GM23338 (cell line): ENCODE results near the gene UPK1B. TPM values are rescaled to one million over a fixed set of nuclear protein-coding genes. Genes with fewer than 3 reads are reported as not detected.

Experiments
- ATAC-seq: fragments of 200-7000 bp; cut with Tn5 transposase; 3 replicates; pipeline ENCODE4 v1.9.1; 2020
- DNase-seq: peaks from one replicate; pipeline ENCODE4 v3.0.0-alpha.2; 2015; ENCODE audit warnings: low spot score
- H2AFZ ChIP-seq: fragments of 200-600 bp; sonication (generic); 2 replicates; pipeline ENCODE4 v1.8.0; 2016; ENCODE audit warnings: antibody characterized with exemption, mild to moderate bottlenecking, moderate library complexity
- H3F3A ChIP-seq: fragments of 200-600 bp; sonication (generic); replicated peaks from 2 replicates; pipeline ENCODE4 v1.8.0; 2017; ENCODE audit warnings: antibody characterized with exemption, mixed run types, low read depth
- H3K27ac ChIP-seq: fragments of 200-600 bp; sonication (generic); 2 replicates; pipeline ENCODE4 v1.6.1; 2016; ENCODE audit warnings: low read depth
- H3K27me3 ChIP-seq: fragments of 200-600 bp; sonication (generic); 2 replicates; pipeline ENCODE4 v1.8.0; 2016; ENCODE audit warnings: mild to moderate bottlenecking, mixed run types, moderate library complexity; ENCODE audit not compliant: insufficient read depth
- H3K36me3 ChIP-seq: fragments of 200-600 bp; sonication (generic); 2 replicates; pipeline ENCODE4 v1.8.0; 2016; ENCODE audit warnings: mild to moderate bottlenecking; ENCODE audit not compliant: insufficient read depth
- H3K4me1 ChIP-seq: fragments of 200-600 bp; sonication (generic); 2 replicates; pipeline ENCODE4 v1.8.0; 2016; ENCODE audit warnings: mild to moderate bottlenecking, moderate library complexity; ENCODE audit not compliant: insufficient read depth
- H3K4me2 ChIP-seq: fragments of 200-600 bp; sonication (generic); 2 replicates; pipeline ENCODE4 v1.7.1; 2017; ENCODE audit warnings: mixed run types
- H3K4me3 ChIP-seq: fragments of 200-600 bp; sonication (generic); 2 replicates; pipeline ENCODE4 v1.6.1; 2016; ENCODE audit warnings: mixed run types
- H3K79me2 ChIP-seq: fragments of 200-600 bp; sonication (generic); replicated peaks from 2 replicates; pipeline ENCODE4 v1.8.0; 2017; ENCODE audit warnings: mild to moderate bottlenecking; ENCODE audit not compliant: insufficient read depth
- H3K9me2 ChIP-seq: fragments of 200-600 bp; sonication (generic); 2 replicates; pipeline ENCODE4 v1.8.0; 2017; ENCODE audit not compliant: insufficient read depth
- H4K20me1 ChIP-seq: fragments of 200-600 bp; sonication (generic); replicated peaks from 2 replicates; pipeline ENCODE4 v1.8.0; 2017; ENCODE audit warnings: mild to moderate bottlenecking; ENCODE audit not compliant: insufficient read depth
- H3K27ac Mint-ChIP-seq: 2 replicates; pipeline ENCODE4 v1.8.0; 2020; ENCODE audit warnings: inconsistent platforms, mild to moderate bottlenecking, moderate library complexity, mixed read lengths
- H3K27me3 Mint-ChIP-seq: 3 replicates; pipeline ENCODE4 v1.8.0; 2022; ENCODE audit warnings: low read depth, mild to moderate bottlenecking, moderate library complexity, mixed read lengths, inconsistent platforms; ENCODE audit not compliant: insufficient read depth, poor library complexity
- H3K36me3 Mint-ChIP-seq: 3 replicates; pipeline ENCODE4 v1.8.0; 2021; ENCODE audit warnings: low read depth, mild to moderate bottlenecking, inconsistent platforms, moderate library complexity, mixed read lengths
- H3K4me1 Mint-ChIP-seq: 3 replicates; pipeline ENCODE4 v1.8.0; 2020; ENCODE audit warnings: mild to moderate bottlenecking, inconsistent platforms, mixed read lengths
- H3K4me3 Mint-ChIP-seq: 3 replicates; pipeline ENCODE4 v1.8.0; 2021; ENCODE audit warnings: moderate library complexity, mild to moderate bottlenecking, inconsistent platforms, mixed read lengths
- H3K9me3 Mint-ChIP-seq: 3 replicates; pipeline ENCODE4 v1.8.0; 2020; ENCODE audit warnings: moderate library complexity, mild to moderate bottlenecking, inconsistent platforms, mixed read lengths
- CREB1 ChIP-seq: fragments of 250-450 bp; sonication (Bioruptor Pico); IDR thresholded peaks from 2 replicates; pipeline ENCODE4 v1.5.0; 2020; ENCODE audit warnings: low read depth, mild to moderate bottlenecking, moderate library complexity
- EZH2phosphoT487 ChIP-seq: fragments of 200-600 bp; sonication (generic); IDR thresholded peaks from one replicate; pipeline ENCODE4 v1.8.1; 2018; ENCODE audit warnings: antibody characterized with exemption; ENCODE audit not compliant: unreplicated experiment
- JUNB ChIP-seq: IDR thresholded peaks from one replicate; pipeline ENCODE4 v1.6.1; 2016; ENCODE audit warnings: antibody characterized with exemption; ENCODE audit not compliant: unreplicated experiment
- NANOG ChIP-seq: IDR thresholded peaks from 2 replicates; pipeline ENCODE4 v1.6.1; 2016; ENCODE audit warnings: antibody characterized with exemption, borderline replicate concordance
- POLR2AphosphoS5 ChIP-seq: IDR thresholded peaks from 2 replicates; pipeline ENCODE4 v1.6.1; 2016; ENCODE audit warnings: antibody characterized with exemption, low read depth
- STAT1 ChIP-seq: IDR thresholded peaks from one replicate; pipeline ENCODE4 v1.6.1; 2016; ENCODE audit warnings: antibody characterized with exemption; ENCODE audit not compliant: unreplicated experiment
- ZNF114 ChIP-seq: fragments of 250-450 bp; sonication (Bioruptor Pico); IDR thresholded peaks from 2 replicates; pipeline ENCODE4 v1.5.0; 2020; ENCODE audit warnings: mild to moderate bottlenecking, moderate library complexity
- polyA plus RNA-seq: library from polyadenylated mRNA; unstranded; fragments of >200 nt; fragmentation: Nextera tagmentation; extraction: Ambion mirVana; gene quantifications from 2 replicates; pipeline ENCODE4 v1.2.1, GENCODE V29; 2016
- total RNA-seq: library from RNA; depleted of rRNA; stranded (reverse); fragments of >200 nt; shearing (Covaris generic); gene quantifications from 2 replicates; pipeline ENCODE4 v1.2.3, GENCODE V29; 2014
- TF ChIP-seq, protein P1 (sequence below), 2 experiments: fragments of 200-600 bp in 1 of 2; sonication (generic) in 1 of 2; conservative IDR thresholded peaks; 2 replicates each; pipeline versions ENCODE4 v1.5.1 to v1.6.1; 2016 to 2017; ENCODE audit warnings: antibody characterized with exemption in 2 of 2, low read depth in 2 of 2, mild to moderate bottlenecking in 2 of 2, moderate library complexity in 1 of 2
- TF ChIP-seq, protein P2 (sequence below): IDR thresholded peaks from 2 replicates; pipeline ENCODE4 v1.6.1; 2016; ENCODE audit warnings: antibody characterized with exemption

Gene UPK1B
- total and polyA plus RNA-seq, 2 experiments from 2014 or later: 0.39 to 0.66 TPM

DNA sequence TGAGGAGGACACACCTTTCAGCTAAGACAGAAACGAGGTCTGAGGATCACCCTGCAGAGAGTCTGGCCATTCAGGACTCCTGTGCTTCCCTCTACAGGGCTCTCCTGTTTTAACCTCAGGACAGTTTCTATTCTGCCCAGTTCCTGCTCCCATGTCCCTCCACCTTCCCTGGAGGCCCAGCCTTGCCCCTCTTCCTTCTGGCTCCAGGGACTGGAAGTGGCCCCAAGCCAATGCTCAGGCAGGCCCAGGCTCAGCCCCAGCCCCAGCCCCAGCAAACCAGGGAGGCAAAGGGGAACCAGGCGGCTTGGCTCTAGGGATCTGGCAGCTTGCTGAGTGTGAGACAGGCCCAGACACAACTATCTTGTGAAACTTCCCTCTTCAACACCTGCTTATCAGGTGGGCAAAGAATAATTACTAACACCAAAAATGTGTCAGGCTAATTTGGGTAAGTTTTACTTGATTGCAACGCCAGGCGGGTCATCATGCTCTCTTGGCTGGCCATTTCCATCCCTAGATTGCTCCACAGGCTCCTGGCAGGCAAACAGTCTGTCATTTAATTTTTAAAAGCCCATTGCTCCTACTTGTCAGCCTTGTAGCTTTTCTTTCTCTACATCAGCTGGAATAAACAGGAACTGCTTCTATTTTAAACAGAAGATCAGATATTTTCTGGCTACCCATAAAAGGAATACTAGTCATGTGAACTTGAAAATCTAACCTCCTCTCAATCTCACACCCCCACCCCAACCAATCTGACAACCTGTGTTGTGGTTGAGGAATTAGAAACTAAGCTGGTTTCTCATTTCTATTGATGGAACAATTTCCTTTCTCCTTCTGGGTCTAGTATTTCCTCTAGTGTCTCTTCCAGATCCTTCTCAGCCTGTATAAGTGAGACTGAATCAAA, 33.5 kb downstream of the UPK1B start:
- Histone ChIP-seq H3K79me2 (no peaks in the 10 kb centered on the region), H3K4me2 (no peak overlapping the region), H3K4me1 (peaks cover 9% of the 10 kb centered on the region), H3K36me3 (peaks cover 8% of the 10 kb centered on the region; the same call in 1 of the 2 replicates), H3K27me3 (no peaks in the 10 kb centered on the region), H3K9me2 (no peaks in the 10 kb centered on the region), H3F3A (no peaks in the 10 kb centered on the region), H2AFZ (no peak overlapping the region), H4K20me1 (peaks cover 11% of the 10 kb centered on the region; the same call in 1 of the 2 replicates), H3K27ac (peak overlapping the region; percentile 74; the same call in 1 of the 2 replicates), H3K4me3 (no peak overlapping the region)
- Mint-ChIP-seq H3K36me3 (peaks cover 9% of the 10 kb centered on the region), H3K4me1 (peaks cover 12% of the 10 kb centered on the region; the same call in 2 of the 3 replicates), H3K9me3 (peaks cover 3% of the 10 kb centered on the region; the same call in 1 of the 3 replicates), H3K4me3 (no peak overlapping the region), H3K27ac (no peak overlapping the region), H3K27me3 (peaks cover 6% of the 10 kb centered on the region)
- DNase-seq (peak; percentile 36), ATAC-seq (peak; percentile 84)
- TF ChIP-seq CREB1: no peak
- no peak for TF ChIP-seq EZH2phosphoT487
- TF ChIP-seq, protein P1, sequence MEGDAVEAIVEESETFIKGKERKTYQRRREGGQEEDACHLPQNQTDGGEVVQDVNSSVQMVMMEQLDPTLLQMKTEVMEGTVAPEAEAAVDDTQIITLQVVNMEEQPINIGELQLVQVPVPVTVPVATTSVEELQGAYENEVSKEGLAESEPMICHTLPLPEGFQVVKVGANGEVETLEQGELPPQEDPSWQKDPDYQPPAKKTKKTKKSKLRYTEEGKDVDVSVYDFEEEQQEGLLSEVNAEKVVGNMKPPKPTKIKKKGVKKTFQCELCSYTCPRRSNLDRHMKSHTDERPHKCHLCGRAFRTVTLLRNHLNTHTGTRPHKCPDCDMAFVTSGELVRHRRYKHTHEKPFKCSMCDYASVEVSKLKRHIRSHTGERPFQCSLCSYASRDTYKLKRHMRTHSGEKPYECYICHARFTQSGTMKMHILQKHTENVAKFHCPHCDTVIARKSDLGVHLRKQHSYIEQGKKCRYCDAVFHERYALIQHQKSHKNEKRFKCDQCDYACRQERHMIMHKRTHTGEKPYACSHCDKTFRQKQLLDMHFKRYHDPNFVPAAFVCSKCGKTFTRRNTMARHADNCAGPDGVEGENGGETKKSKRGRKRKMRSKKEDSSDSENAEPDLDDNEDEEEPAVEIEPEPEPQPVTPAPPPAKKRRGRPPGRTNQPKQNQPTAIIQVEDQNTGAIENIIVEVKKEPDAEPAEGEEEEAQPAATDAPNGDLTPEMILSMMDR (conservative IDR thresholded peaks at IDR 0.05; ENCODE audit: low read depth in 2 of 2): peak in 1 of 2 experiments; percentile 24; a peak in 1 of 4 replicates
- TF ChIP-seq POLR2AphosphoS5: no peak
- TF ChIP-seq STAT1: no peak
- TF ChIP-seq JUNB: no peak
- no peak for TF ChIP-seq NANOG
- TF ChIP-seq ZNF114 (CRISPR knock-in tag): no peak

DNA sequence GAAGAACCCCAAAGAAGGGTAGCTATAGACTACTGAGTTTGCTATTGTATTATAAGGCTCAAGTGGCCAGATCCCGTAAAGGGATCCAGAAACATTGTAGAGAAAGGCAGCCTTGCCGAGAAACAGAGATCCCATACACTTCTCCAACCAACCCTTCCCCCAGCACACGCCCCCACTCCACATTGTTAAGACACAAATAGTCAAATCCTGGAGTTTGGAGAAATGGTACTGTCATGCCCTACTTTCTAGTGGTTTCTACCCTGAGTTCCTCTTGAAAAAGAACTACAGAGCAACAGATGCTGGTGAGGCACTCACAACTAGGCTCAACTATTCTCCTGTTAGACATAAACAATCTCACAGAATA, 34.1 kb downstream of the UPK1B start:
- Mint-ChIP-seq H3K36me3 (peaks cover 15% of the 10 kb centered on the region), H3K27ac (no peak overlapping the region), H3K27me3 (peaks cover 6% of the 10 kb centered on the region), H3K4me3 (no peak overlapping the region), H3K9me3 (peaks cover 3% of the 10 kb centered on the region; the same call in 1 of the 3 replicates), H3K4me1 (peaks cover 12% of the 10 kb centered on the region; the same call in 2 of the 3 replicates)
- ATAC-seq (no peak), DNase-seq (no peak)
- no peak overlapping the region for H3K4me3 ChIP-seq
- no peaks in the 10 kb centered on the region for H3K27me3 ChIP-seq
- H2AFZ ChIP-seq: no peak overlapping the region
- no peaks in the 10 kb centered on the region for H3K9me2 ChIP-seq
- peaks cover 11% of the 10 kb centered on the region; the same call in 1 of the 2 replicates for H4K20me1 ChIP-seq
- H3K4me2 ChIP-seq: no peak overlapping the region
- H3K4me1 ChIP-seq: peaks cover 9% of the 10 kb centered on the region
- no peaks in the 10 kb centered on the region for H3K79me2 ChIP-seq
- H3F3A ChIP-seq: no peaks in the 10 kb centered on the region
- H3K36me3 ChIP-seq: peaks cover 13% of the 10 kb centered on the region; the same call in 1 of the 2 replicates
- H3K27ac ChIP-seq: peak overlapping the region; percentile 74; the same call in 1 of the 2 replicates
- TF ChIP-seq, protein P1 (conservative IDR thresholded peaks at IDR 0.05; ENCODE audit: low read depth in 2 of 2): no peak
- TF ChIP-seq, protein P2, sequence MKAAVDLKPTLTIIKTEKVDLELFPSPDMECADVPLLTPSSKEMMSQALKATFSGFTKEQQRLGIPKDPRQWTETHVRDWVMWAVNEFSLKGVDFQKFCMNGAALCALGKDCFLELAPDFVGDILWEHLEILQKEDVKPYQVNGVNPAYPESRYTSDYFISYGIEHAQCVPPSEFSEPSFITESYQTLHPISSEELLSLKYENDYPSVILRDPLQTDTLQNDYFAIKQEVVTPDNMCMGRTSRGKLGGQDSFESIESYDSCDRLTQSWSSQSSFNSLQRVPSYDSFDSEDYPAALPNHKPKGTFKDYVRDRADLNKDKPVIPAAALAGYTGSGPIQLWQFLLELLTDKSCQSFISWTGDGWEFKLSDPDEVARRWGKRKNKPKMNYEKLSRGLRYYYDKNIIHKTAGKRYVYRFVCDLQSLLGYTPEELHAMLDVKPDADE: no peak
